Measurements from ENCODE around the gene PACRG.

The PACRG gene

GRCh38 chr6:163200289-163200688, 472.5 kb downstream of the PACRG start:
- Histone ChIP-seq H3K4me2 (ENCODE audit: low read depth, low read length, poor library complexity, severe bottlenecking) (no peak overlapping the region), H3K9me3 (ENCODE audit: insufficient read depth, low read length) (no peaks in the 10 kb centered on the region), H3K27ac (ENCODE audit: low read depth, low read length) (no peak overlapping the region), H3F3A (ENCODE audit: insufficient read depth) (no peaks in the 10 kb centered on the region), H4K20me1 (ENCODE audit: low read depth, low read length) (no peaks in the 10 kb centered on the region), H3K9me2 (replicated peaks; ENCODE audit: insufficient read depth, low read length) (no peaks in the 10 kb centered on the region), H3K27me3 (ENCODE audit: low read length) (no peaks in the 10 kb centered on the region), H2AFZ (ENCODE audit: low read depth, low read length, severe bottlenecking) (no peak overlapping the region), H3K4me3 (ENCODE audit: insufficient read depth, low read length, poor library complexity, severe bottlenecking) (no peak overlapping the region), H3K9ac (ENCODE audit: low read length) (no peak overlapping the region), H3K36me3 (ENCODE audit: low read length) (no peaks in the 10 kb centered on the region), H3K79me2 (ENCODE audit: insufficient read depth, low read length) (no peaks in the 10 kb centered on the region)
- TF ChIP-seq CTCF (IDR thresholded peaks at IDR 0.05; ENCODE audit: insufficient read depth, low read length, poor library complexity, severe bottlenecking) (no peak), EZH2phosphoT487 (conservative IDR thresholded peaks at IDR 0.05; ENCODE audit: low read length) (no peak)

DNA sequence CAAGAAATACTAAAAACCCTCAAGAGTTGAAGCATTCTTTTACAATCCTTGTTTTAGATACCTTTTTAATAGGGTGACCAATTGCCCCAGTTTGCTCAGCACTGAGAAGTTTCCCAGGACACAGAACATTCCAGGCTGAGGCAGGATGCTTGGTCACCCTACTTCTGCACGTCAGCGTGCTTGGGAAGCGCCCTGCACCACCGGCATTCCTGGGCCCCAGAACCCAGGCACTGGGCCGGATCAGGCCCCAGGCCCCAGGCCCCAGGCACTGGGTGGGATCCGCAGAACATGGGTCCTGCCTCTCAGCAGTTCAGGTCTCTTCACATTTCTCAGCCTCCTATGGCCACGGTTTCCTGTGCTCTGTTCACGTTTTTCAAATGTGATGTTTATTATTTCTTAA, 472.9 kb downstream of the PACRG start:
- Histone ChIP-seq H3K27me3 (ENCODE audit: low read length) (no peaks in the 10 kb centered on the region), H3K9me2 (replicated peaks; ENCODE audit: insufficient read depth, low read length) (no peaks in the 10 kb centered on the region), H3F3A (ENCODE audit: insufficient read depth) (no peaks in the 10 kb centered on the region), H3K9me3 (ENCODE audit: insufficient read depth, low read length) (no peaks in the 10 kb centered on the region), H4K20me1 (ENCODE audit: low read depth, low read length) (no peaks in the 10 kb centered on the region), H2AFZ (ENCODE audit: low read depth, low read length, severe bottlenecking) (no peak overlapping the region), H3K4me2 (ENCODE audit: low read depth, low read length, poor library complexity, severe bottlenecking) (no peak overlapping the region), H3K36me3 (ENCODE audit: low read length) (no peaks in the 10 kb centered on the region), H3K27ac (ENCODE audit: low read depth, low read length) (no peak overlapping the region), H3K79me2 (ENCODE audit: insufficient read depth, low read length) (no peaks in the 10 kb centered on the region), H3K9ac (ENCODE audit: low read length) (no peak overlapping the region), H3K4me3 (ENCODE audit: insufficient read depth, low read length, poor library complexity, severe bottlenecking) (no peak overlapping the region)
- TF ChIP-seq CTCF (IDR thresholded peaks at IDR 0.05; ENCODE audit: insufficient read depth, low read length, poor library complexity, severe bottlenecking) (no peak), EZH2phosphoT487 (conservative IDR thresholded peaks at IDR 0.05; ENCODE audit: low read length) (no peak)

DNA sequence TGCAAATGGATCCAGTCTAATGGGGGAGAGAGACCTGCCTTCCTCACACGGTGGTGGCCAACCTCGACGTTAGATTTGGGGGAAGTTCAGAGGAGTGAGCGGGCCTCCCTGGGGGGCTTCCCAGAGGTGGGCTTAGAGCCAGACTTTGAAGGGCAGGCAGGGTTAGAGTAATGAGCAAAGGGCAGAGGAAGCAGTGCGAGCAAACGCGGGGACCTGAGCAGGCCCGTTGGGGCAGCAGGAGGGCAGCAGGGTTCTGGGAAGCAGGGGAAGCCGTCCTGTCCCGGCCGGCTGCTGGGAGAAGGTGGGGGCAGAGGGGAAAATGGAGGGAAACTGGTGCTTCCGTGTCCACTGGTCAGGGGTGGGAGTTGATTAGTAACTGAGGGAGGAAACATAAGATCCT, 474.1 kb downstream of the PACRG start:
- Histone ChIP-seq H3K27ac (ENCODE audit: low read depth, low read length) (no peak overlapping the region), H3K27me3 (ENCODE audit: low read length) (no peaks in the 10 kb centered on the region), H3K79me2 (ENCODE audit: insufficient read depth, low read length) (no peaks in the 10 kb centered on the region), H2AFZ (ENCODE audit: low read depth, low read length, severe bottlenecking) (no peak overlapping the region), H3K36me3 (ENCODE audit: low read length) (no peaks in the 10 kb centered on the region), H3K4me3 (ENCODE audit: insufficient read depth, low read length, poor library complexity, severe bottlenecking) (no peak overlapping the region), H3K9me3 (ENCODE audit: insufficient read depth, low read length) (no peaks in the 10 kb centered on the region), H3F3A (ENCODE audit: insufficient read depth) (no peaks in the 10 kb centered on the region), H3K9me2 (replicated peaks; ENCODE audit: insufficient read depth, low read length) (no peaks in the 10 kb centered on the region), H4K20me1 (ENCODE audit: low read depth, low read length) (no peaks in the 10 kb centered on the region), H3K9ac (ENCODE audit: low read length) (no peak overlapping the region), H3K4me2 (ENCODE audit: low read depth, low read length, poor library complexity, severe bottlenecking) (no peak overlapping the region)
- no peak for TF ChIP-seq EZH2phosphoT487 (conservative IDR thresholded peaks at IDR 0.05; ENCODE audit: low read length)
- no peak for TF ChIP-seq CTCF (IDR thresholded peaks at IDR 0.05; ENCODE audit: insufficient read depth, low read length, poor library complexity, severe bottlenecking)

DNA sequence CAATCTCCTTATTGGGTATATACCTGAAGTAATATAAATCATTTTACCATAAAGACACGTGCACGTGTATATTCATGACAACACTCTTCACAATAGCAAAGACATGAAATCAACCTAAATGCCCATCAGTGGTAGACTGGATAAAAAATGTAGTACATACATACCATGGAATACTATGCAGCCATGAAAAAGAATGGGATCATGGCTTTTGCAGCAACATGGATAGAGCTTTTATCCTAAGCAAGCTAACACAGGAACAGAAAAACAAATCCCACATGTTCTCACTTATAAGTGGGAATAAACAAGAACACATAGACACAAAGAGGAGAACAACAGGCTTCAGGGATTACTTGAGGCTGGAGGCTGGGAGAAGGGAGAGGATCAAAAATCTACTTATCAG, 478.4 kb downstream of the PACRG start:
- H3F3A ChIP-seq (ENCODE audit: insufficient read depth): no peaks in the 10 kb centered on the region

More for the DNA sequence above, 478.4 kb downstream of the PACRG start:
- no peak overlapping the region for H3K27ac ChIP-seq (ENCODE audit: low read depth, low read length)
- H2AFZ ChIP-seq (ENCODE audit: low read depth, low read length, severe bottlenecking): no peak overlapping the region
- H3K4me2 ChIP-seq (ENCODE audit: low read depth, low read length, poor library complexity, severe bottlenecking): no peak overlapping the region
- H3K4me3 ChIP-seq (ENCODE audit: insufficient read depth, low read length, poor library complexity, severe bottlenecking): no peak overlapping the region
- H4K20me1 ChIP-seq (ENCODE audit: low read depth, low read length): no peaks in the 10 kb centered on the region
- H3K27me3 ChIP-seq (ENCODE audit: low read length): no peaks in the 10 kb centered on the region
- H3K79me2 ChIP-seq (ENCODE audit: insufficient read depth, low read length): no peaks in the 10 kb centered on the region
- H3K9me3 ChIP-seq (ENCODE audit: insufficient read depth, low read length): no peaks in the 10 kb centered on the region
- H3K9me2 ChIP-seq (replicated peaks; ENCODE audit: insufficient read depth, low read length): no peaks in the 10 kb centered on the region
- H3K36me3 ChIP-seq (ENCODE audit: low read length): no peaks in the 10 kb centered on the region
- H3K9ac ChIP-seq (ENCODE audit: low read length): no peak overlapping the region
- no peak for TF ChIP-seq EZH2phosphoT487 (conservative IDR thresholded peaks at IDR 0.05; ENCODE audit: low read length)
- no peak for TF ChIP-seq CTCF (IDR thresholded peaks at IDR 0.05; ENCODE audit: insufficient read depth, low read length, poor library complexity, severe bottlenecking)
